DOHH2 (cell line): ENCODE results near the gene SYTL2.

Experiments
- H3F3A ChIP-seq: fragments of 200-600 bp; sonication (generic), shearing (Covaris generic); 2 replicates; pipeline ENCODE4 v1.6.0; 2016; ENCODE audit warnings: antibody characterized with exemption, mild to moderate bottlenecking; ENCODE audit not compliant: control insufficient read depth, insufficient read depth
- H3K27ac ChIP-seq: fragments of 200-600 bp; sonication (generic); 2 replicates; pipeline ENCODE4 v1.5.1; 2014; ENCODE audit warnings: low read depth, mild to moderate bottlenecking, low read length, moderate library complexity
- H3K27me3 ChIP-seq: fragments of 200-600 bp; sonication (generic); 2 replicates; pipeline ENCODE4 v1.6.1; 2014; ENCODE audit warnings: mild to moderate bottlenecking, low read length, mixed read lengths; ENCODE audit not compliant: control insufficient read depth
- H3K36me3 ChIP-seq: fragments of 200-600 bp; sonication (generic); 2 replicates; pipeline ENCODE4 v1.6.1; 2014; ENCODE audit warnings: mild to moderate bottlenecking, low read length, moderate library complexity, mixed read lengths; ENCODE audit not compliant: control insufficient read depth
- H3K4me1 ChIP-seq: fragments of 200-600 bp; sonication (generic); 2 replicates; pipeline ENCODE4 v1.6.1; 2014; ENCODE audit warnings: mild to moderate bottlenecking, low read length, mixed read lengths; ENCODE audit not compliant: control insufficient read depth
- H3K4me2 ChIP-seq: fragments of 200-600 bp; sonication (generic); 2 replicates; pipeline ENCODE4 v1.6.0; 2014; ENCODE audit warnings: mild to moderate bottlenecking, low read length, moderate library complexity
- H3K4me3 ChIP-seq: fragments of 200-600 bp; sonication (generic); 2 replicates; pipeline ENCODE4 v1.5.1; 2014; ENCODE audit warnings: mild to moderate bottlenecking, low read length, mixed read lengths
- H3K79me2 ChIP-seq: fragments of 200-600 bp; sonication (generic); 2 replicates; pipeline ENCODE4 v1.6.1; 2014; ENCODE audit warnings: mild to moderate bottlenecking, low read length, mixed read lengths; ENCODE audit not compliant: control insufficient read depth
- H3K9me2 ChIP-seq: fragments of 200-600 bp; sonication (generic); replicated peaks from 2 replicates; pipeline ENCODE4 v1.6.1; 2014; ENCODE audit warnings: mild to moderate bottlenecking, low read length, mixed read lengths; ENCODE audit not compliant: control insufficient read depth
- H3K9me3 ChIP-seq: fragments of 200-600 bp; sonication (generic); 2 replicates; pipeline ENCODE4 v1.6.1; 2014; ENCODE audit warnings: antibody characterized with exemption, low read length, mixed read lengths; ENCODE audit not compliant: control insufficient read depth, insufficient read depth
- H4K20me1 ChIP-seq: fragments of 200-600 bp; sonication (generic); 2 replicates; pipeline ENCODE4 v1.6.0; 2014; ENCODE audit warnings: low read depth, mild to moderate bottlenecking, antibody characterized with exemption, low read length, moderate library complexity; ENCODE audit not compliant: control insufficient read depth, insufficient read depth
- EZH2phosphoT487 ChIP-seq: fragments of 200-600 bp; sonication (generic); IDR thresholded peaks from 2 replicates; pipeline ENCODE4 v1.6.1; 2017; ENCODE audit warnings: borderline replicate concordance, mild to moderate bottlenecking, antibody characterized with exemption, low read length, moderate library complexity, mixed read lengths
- TF ChIP-seq, protein P1 (sequence below): fragments of 200-600 bp; sonication (generic); IDR thresholded peaks from one replicate; pipeline ENCODE4 v1.5.1; 2014; ENCODE audit warnings: antibody characterized with exemption, mild to moderate bottlenecking, low read depth, low read length; ENCODE audit not compliant: poor library complexity, severe bottlenecking

Gene SYTL2

DNA sequence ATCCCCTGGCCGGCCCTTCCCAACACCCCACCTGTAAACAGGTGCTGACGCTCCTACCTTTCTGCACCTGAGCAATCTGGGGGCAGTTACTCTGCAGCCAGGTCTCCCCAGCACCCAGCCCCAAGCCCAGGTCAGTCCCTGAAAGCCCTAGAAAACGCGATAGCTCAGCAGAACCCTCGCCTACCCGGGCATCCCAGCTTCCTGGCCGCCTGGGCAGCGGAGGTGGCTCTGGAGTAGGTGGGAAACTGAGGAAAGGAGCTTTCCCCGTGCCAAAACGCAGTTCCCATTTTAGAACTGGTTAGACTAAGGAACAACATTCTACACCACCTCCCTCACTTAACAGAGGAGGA, 445 bp downstream of the SYTL2 start:
- no peak overlapping the region for H3K27ac ChIP-seq
- TF ChIP-seq, protein P1, sequence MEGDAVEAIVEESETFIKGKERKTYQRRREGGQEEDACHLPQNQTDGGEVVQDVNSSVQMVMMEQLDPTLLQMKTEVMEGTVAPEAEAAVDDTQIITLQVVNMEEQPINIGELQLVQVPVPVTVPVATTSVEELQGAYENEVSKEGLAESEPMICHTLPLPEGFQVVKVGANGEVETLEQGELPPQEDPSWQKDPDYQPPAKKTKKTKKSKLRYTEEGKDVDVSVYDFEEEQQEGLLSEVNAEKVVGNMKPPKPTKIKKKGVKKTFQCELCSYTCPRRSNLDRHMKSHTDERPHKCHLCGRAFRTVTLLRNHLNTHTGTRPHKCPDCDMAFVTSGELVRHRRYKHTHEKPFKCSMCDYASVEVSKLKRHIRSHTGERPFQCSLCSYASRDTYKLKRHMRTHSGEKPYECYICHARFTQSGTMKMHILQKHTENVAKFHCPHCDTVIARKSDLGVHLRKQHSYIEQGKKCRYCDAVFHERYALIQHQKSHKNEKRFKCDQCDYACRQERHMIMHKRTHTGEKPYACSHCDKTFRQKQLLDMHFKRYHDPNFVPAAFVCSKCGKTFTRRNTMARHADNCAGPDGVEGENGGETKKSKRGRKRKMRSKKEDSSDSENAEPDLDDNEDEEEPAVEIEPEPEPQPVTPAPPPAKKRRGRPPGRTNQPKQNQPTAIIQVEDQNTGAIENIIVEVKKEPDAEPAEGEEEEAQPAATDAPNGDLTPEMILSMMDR, result no peak
- TF ChIP-seq EZH2phosphoT487, result no peak
- no peaks in the 10 kb centered on the region for H3K79me2 ChIP-seq
- H3K9me2 ChIP-seq, result no peaks in the 10 kb centered on the region
- peaks cover 25% of the 10 kb centered on the region for H3K4me1 ChIP-seq
- H3K4me2 ChIP-seq, result peak overlapping the region; percentile 88
- no peaks in the 10 kb centered on the region for H4K20me1 ChIP-seq
- H3K9me3 ChIP-seq, result no peaks in the 10 kb centered on the region
- no peaks in the 10 kb centered on the region for H3K36me3 ChIP-seq
- H3F3A ChIP-seq, result no peaks in the 10 kb centered on the region
- H3K4me3 ChIP-seq, result peak overlapping the region; percentile 70
- peaks cover 33% of the 10 kb centered on the region for H3K27me3 ChIP-seq

DNA sequence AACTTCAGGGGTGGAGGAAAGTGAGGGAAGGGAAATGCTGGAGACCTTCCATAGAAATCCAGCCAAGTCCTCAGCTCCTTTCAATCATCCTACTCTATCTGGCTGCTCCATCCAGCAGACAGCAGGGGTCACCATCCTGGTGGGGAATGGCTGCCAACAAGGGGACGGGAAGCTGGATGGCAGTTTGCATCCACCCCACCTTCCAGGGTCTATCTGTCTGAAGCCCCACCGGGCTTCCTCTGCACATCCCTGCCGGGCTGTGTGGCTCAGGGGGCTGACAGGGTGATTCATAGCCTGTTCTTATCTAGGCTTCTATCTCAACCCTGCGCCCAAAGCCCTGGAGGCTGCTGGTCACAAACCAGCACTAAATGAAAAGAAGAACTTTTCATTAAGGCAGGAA, 1.1 kb downstream of the SYTL2 start:
- Histone ChIP-seq H3K9me2 (no peaks in the 10 kb centered on the region), H3K9me3 (no peaks in the 10 kb centered on the region), H3K27ac (no peak overlapping the region), H3F3A (no peaks in the 10 kb centered on the region), H4K20me1 (no peaks in the 10 kb centered on the region), H3K27me3 (peaks cover 33% of the 10 kb centered on the region), H3K4me2 (peak overlapping the region; percentile 88), H3K36me3 (no peaks in the 10 kb centered on the region), H3K4me3 (peak overlapping the region; percentile 70), H3K79me2 (no peaks in the 10 kb centered on the region), H3K4me1 (peaks cover 25% of the 10 kb centered on the region)
- TF ChIP-seq, protein P1, result peak; percentile 33
- no peak for TF ChIP-seq EZH2phosphoT487

DNA sequence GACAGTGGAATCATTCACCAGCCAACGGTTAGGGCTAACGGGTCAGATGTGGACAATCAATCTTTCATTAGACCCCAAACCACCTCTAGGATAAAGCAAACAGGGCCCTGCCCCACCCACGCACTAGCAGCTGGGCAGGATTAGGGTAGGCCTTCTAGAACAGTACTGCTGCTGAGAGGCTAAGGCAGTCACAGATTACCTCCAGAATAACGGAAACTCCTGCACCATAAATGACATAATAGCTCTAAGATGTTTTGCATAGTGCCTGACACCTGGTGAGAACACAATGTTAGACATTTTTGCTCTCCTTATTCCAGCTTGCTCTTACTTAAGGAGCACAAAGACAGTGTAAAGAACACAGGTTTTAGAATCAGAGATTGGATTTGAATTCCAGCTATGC, 1.8 kb downstream of the SYTL2 start:
- Histone ChIP-seq H3K36me3 (no peaks in the 10 kb centered on the region), H3K4me3 (no peak overlapping the region), H3K27me3 (peaks cover 33% of the 10 kb centered on the region), H3K4me2 (no peak overlapping the region), H4K20me1 (no peaks in the 10 kb centered on the region), H3K27ac (no peak overlapping the region), H3F3A (no peaks in the 10 kb centered on the region), H3K9me3 (no peaks in the 10 kb centered on the region), H3K4me1 (peaks cover 25% of the 10 kb centered on the region), H3K79me2 (no peaks in the 10 kb centered on the region), H3K9me2 (no peaks in the 10 kb centered on the region)
- TF ChIP-seq, protein P1, result no peak
- TF ChIP-seq EZH2phosphoT487, result no peak

DNA sequence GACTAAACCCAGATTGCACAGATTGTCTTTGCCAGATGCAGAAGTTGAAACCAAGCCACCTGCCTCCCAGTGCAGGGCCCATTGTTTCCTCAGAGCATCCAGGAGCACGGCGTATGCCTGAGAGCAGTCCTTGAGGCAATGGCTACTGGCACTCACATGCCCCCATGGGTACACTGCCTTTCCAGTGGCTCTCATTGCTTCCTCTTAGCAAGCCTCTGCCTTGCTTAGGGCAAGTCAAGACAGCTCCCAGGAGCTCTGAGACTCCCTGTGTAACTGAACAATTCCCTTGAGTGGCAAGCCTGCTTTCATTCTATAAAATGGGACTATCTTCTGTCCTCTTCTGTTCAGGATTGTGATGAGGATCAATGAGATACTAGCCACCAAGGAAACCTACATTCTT, 4.1 kb downstream of the SYTL2 start:
- no peak overlapping the region for H3K27ac ChIP-seq
- H3K36me3 ChIP-seq, result no peaks in the 10 kb centered on the region
- H3K79me2 ChIP-seq, result no peaks in the 10 kb centered on the region
- TF ChIP-seq, protein P1, result no peak
- no peak for TF ChIP-seq EZH2phosphoT487
- no peaks in the 10 kb centered on the region for H3K9me3 ChIP-seq
- no peak overlapping the region for H3K4me2 ChIP-seq
- H3K4me3 ChIP-seq, result no peak overlapping the region
- no peaks in the 10 kb centered on the region for H3F3A ChIP-seq
- peaks cover 25% of the 10 kb centered on the region for H3K4me1 ChIP-seq
- H4K20me1 ChIP-seq, result no peaks in the 10 kb centered on the region
- peaks cover 27% of the 10 kb centered on the region for H3K27me3 ChIP-seq
- H3K9me2 ChIP-seq, result no peaks in the 10 kb centered on the region
